Hematopoietic multipotent progenitor cell (in vitro differentiated cells): Measurements from ENCODE around the gene OPN3. TPM values are rescaled to one million over a fixed set of nuclear protein-coding genes. Genes with fewer than 3 reads are reported as not detected.

Source experiments
- DNase-seq, 3 donors: peaks; one replicate each; pipeline ENCODE4 v3.0.0-alpha.2; 2011 to 2015; ENCODE audit warnings: low read depth in 2 of 3, low spot score in 2 of 3
- total RNA-seq: library from RNA; depleted of rRNA; stranded (reverse); fragments of >200 nt; gene quantifications from one replicate; pipeline ENCODE4 v1.2.3, GENCODE V29; 2012

The OPN3 gene
- total RNA-seq, 1 donor: 17.8 TPM

GRCh38 chr1:241646201-241646600 is 6.0 kb upstream of the OPN3 start:
- no peak for DNase-seq

- DNase-seq: no peak
Measured at GRCh38 chr1:241645199-241645598, 5.0 kb upstream of the OPN3 start.

GRCh38 chr1:241644259-241644658 is 4.1 kb upstream of the OPN3 start:
- DNase-seq: no peak

- DNase-seq: no peak
Measured at GRCh38 chr1:241642593-241642944, 2.4 kb upstream of the OPN3 start.

GRCh38 chr1:241641773-241642592 is 1.8 kb upstream of the OPN3 start:
- DNase-seq: no peak

GRCh38 chr1:241640867-241641622 is 876 bp upstream of the OPN3 start:
- DNase-seq: no peak

- peak in 2 of 3 donors; percentile 10 to 19 for DNase-seq
Measured at GRCh38 chr1:241639623-241640148, 483 bp downstream of the OPN3 start.

- DNase-seq: peak in 1 of 3 donors; percentile 16
Measured at GRCh38 chr1:241638909-241639622, 1.1 kb downstream of the OPN3 start.

GRCh38 chr1:241638099-241638682 is 2.0 kb downstream of the OPN3 start:
- no peak for DNase-seq

GRCh38 chr1:241637604-241638003 is 2.6 kb downstream of the OPN3 start:
- DNase-seq: no peak

- no peak for DNase-seq
Measured at GRCh38 chr1:241637046-241637590, 3.1 kb downstream of the OPN3 start.

GRCh38 chr1:241636291-241636690 is 3.9 kb downstream of the OPN3 start:
- DNase-seq: no peak

GRCh38 chr1:241635556-241636152 is 4.5 kb downstream of the OPN3 start:
- DNase-seq: no peak

- no peak for DNase-seq
Measured at GRCh38 chr1:241632987-241633386, 7.2 kb downstream of the OPN3 start.

GRCh38 chr1:241631674-241632073 is 8.5 kb downstream of the OPN3 start:
- DNase-seq: no peak

GRCh38 chr1:241630899-241631298 is 9.3 kb downstream of the OPN3 start:
- no peak for DNase-seq

GRCh38 chr1:241630476-241630875 is 9.7 kb downstream of the OPN3 start:
- DNase-seq: no peak

- DNase-seq: no peak
Measured at GRCh38 chr1:241630005-241630404, 10.2 kb downstream of the OPN3 start.

GRCh38 chr1:241627453-241628259 is 12.5 kb downstream of the OPN3 start:
- DNase-seq: peak in 2 of 3 donors; percentile 71 to 84
